Esophagus mucosa (tissue), 1 donor: ENCODE data around the gene DBNL. TPM values are rescaled to one million over a fixed set of nuclear protein-coding genes. Genes with fewer than 3 reads are reported as not detected.

Experiments used
- total RNA-seq: library from RNA; stranded (reverse); gene quantifications from one replicate; pipeline ENCODE4 v1.2.4, GENCODE V29; 2023
- donor health status: DM: yes; HTN: yes; CAD: no.

The DBNL gene
- total RNA-seq, 1 donor from 2014 or later = 157 TPM

Other genes with a start within 250 kb of the DBNL start
- 123 TPM for gene MRPS24, start 175.2 kb upstream of the DBNL start, total RNA-seq
- 20.6 TPM for gene URGCP, start 138.1 kb upstream of the DBNL start, total RNA-seq
- 9.2 TPM for gene UBE2D4, start 118.3 kb upstream of the DBNL start, total RNA-seq
- not detected for gene SPDYE1, start 46.8 kb upstream of the DBNL start, total RNA-seq
- gene PGAM2, start 20.9 kb downstream of the DBNL start, total RNA-seq = 2.6 TPM
- gene POLM, start 37.8 kb downstream of the DBNL start, total RNA-seq = 14.8 TPM
- gene AEBP1, start 59.6 kb downstream of the DBNL start, total RNA-seq = 6.7 TPM
- 104 TPM for gene POLD2, start 78.8 kb downstream of the DBNL start, total RNA-seq
- not detected for gene MYL7, start 96.6 kb downstream of the DBNL start, total RNA-seq
- gene GCK, start 144.7 kb downstream of the DBNL start, total RNA-seq = not detected
- gene YKT6, start 156.3 kb downstream of the DBNL start, total RNA-seq = 65.2 TPM